Mucosa of rectum (tissue), 2 donors: Measurements from ENCODE around the gene C4orf50.

Experiments used
- H3K27ac ChIP-seq, 2 donors: one replicate each; pipeline ENCODE4 v1.7.0; 2013; ENCODE audit warnings: inconsistent platforms in 2 of 2, low read depth in 2 of 2, low read length in 2 of 2
- H3K27me3 ChIP-seq, 2 donors: one replicate each; pipeline ENCODE4 v1.7.0; 2013; ENCODE audit warnings: low read length in 2 of 2; ENCODE audit not compliant: control insufficient read depth in 2 of 2, insufficient read depth in 2 of 2
- H3K36me3 ChIP-seq, 2 donors: one replicate each; pipeline ENCODE4 v1.7.0; 2013; ENCODE audit warnings: low read length in 2 of 2; ENCODE audit not compliant: control insufficient read depth in 2 of 2, insufficient read depth in 2 of 2
- H3K4me1 ChIP-seq, 2 donors: one replicate each; pipeline ENCODE4 v1.7.0; 2013; ENCODE audit warnings: low read length in 2 of 2, mild to moderate bottlenecking in 1 of 2; ENCODE audit not compliant: control insufficient read depth in 2 of 2, insufficient read depth in 2 of 2
- H3K4me3 ChIP-seq, 2 donors: one replicate each; pipeline ENCODE4 v1.7.0; 2013; ENCODE audit warnings: low read length in 2 of 2
- H3K9ac ChIP-seq, 2 donors: one replicate each; pipeline ENCODE4 v1.7.0; 2013; ENCODE audit warnings: low read length in 2 of 2, low read depth in 1 of 2, mild to moderate bottlenecking in 1 of 2
- H3K9me3 ChIP-seq, 2 donors: one replicate each; pipeline ENCODE4 v1.7.0; 2013; ENCODE audit warnings: low read length in 2 of 2; ENCODE audit not compliant: control insufficient read depth in 2 of 2
- donor health status: healthy.
- donor health status: Normal muscosa, but diverticular disease.

Gene C4orf50

GRCh38 chr4:6018331-6018730 is at the start of gene C4orf50:
Gene C4orf50 (minus strand): TSS chr4:6018431.
- H3K9ac ChIP-seq, result no peak within 1 kb of the TSS
- no peak within 1 kb of the TSS for H3K27ac ChIP-seq
- H3K4me3 ChIP-seq, result no peak within 1 kb of the TSS
- peaks cover 0 to 1% of the 10 kb centered on the region in 2 donors for H3K27me3 ChIP-seq
- no peaks in the 10 kb centered on the region for H3K9me3 ChIP-seq
- no peaks in the 10 kb centered on the region for H3K36me3 ChIP-seq
- no peaks in the 10 kb centered on the region for H3K4me1 ChIP-seq

GRCh38 chr4:6065934-6066590 is 47.8 kb upstream of the C4orf50 start:
- Histone ChIP-seq H3K9me3 (no peaks in the 10 kb centered on the region), H3K27me3 (no peaks in the 10 kb centered on the region), H3K36me3 (no peaks in the 10 kb centered on the region), H3K4me3 (no peak overlapping the region), H3K27ac (no peak overlapping the region), H3K9ac (no peak overlapping the region), H3K4me1 (no peaks in the 10 kb centered on the region)

GRCh38 chr4:6065166-6065565 is 46.9 kb upstream of the C4orf50 start:
- no peak overlapping the region for H3K27ac ChIP-seq
- no peaks in the 10 kb centered on the region for H3K27me3 ChIP-seq
- H3K9me3 ChIP-seq, result peaks cover 0 to 3% of the 10 kb centered on the region in 2 donors
- H3K9ac ChIP-seq, result no peak overlapping the region
- no peaks in the 10 kb centered on the region for H3K36me3 ChIP-seq
- no peak overlapping the region for H3K4me3 ChIP-seq
- no peaks in the 10 kb centered on the region for H3K4me1 ChIP-seq

GRCh38 chr4:6064383-6064782 is 46.2 kb upstream of the C4orf50 start:
- Histone ChIP-seq H3K4me3 (no peak overlapping the region), H3K9ac (no peak overlapping the region), H3K27ac (no peak overlapping the region), H3K36me3 (no peaks in the 10 kb centered on the region), H3K27me3 (no peaks in the 10 kb centered on the region), H3K9me3 (peaks cover 0 to 4% of the 10 kb centered on the region in 2 donors), H3K4me1 (no peaks in the 10 kb centered on the region)

- H3K27ac ChIP-seq, result no peak overlapping the region
Measured at GRCh38 chr4:6063684-6064083, 45.5 kb upstream of the C4orf50 start.

GRCh38 chr4:6062133-6062532 is 43.9 kb upstream of the C4orf50 start:
- H3K27me3 ChIP-seq, result no peaks in the 10 kb centered on the region
- no peak overlapping the region for H3K9ac ChIP-seq
- H3K4me3 ChIP-seq, result no peak overlapping the region
- H3K36me3 ChIP-seq, result no peaks in the 10 kb centered on the region
- H3K9me3 ChIP-seq, result peaks cover 2 to 19% of the 10 kb centered on the region in 2 donors
- no peak overlapping the region for H3K27ac ChIP-seq
- no peaks in the 10 kb centered on the region for H3K4me1 ChIP-seq

More at GRCh38 chr4:6063684-6064083, 45.5 kb upstream of the C4orf50 start:
- Histone ChIP-seq H3K36me3 (no peaks in the 10 kb centered on the region), H3K9ac (no peak overlapping the region), H3K27me3 (no peaks in the 10 kb centered on the region), H3K4me3 (no peak overlapping the region), H3K9me3 (peaks cover 2 to 11% of the 10 kb centered on the region in 2 donors), H3K4me1 (no peaks in the 10 kb centered on the region)

- no peaks in the 10 kb centered on the region for H3K27me3 ChIP-seq
- H3K9ac ChIP-seq, result no peak overlapping the region
- peaks cover 2 to 19% of the 10 kb centered on the region in 2 donors for H3K9me3 ChIP-seq
- no peaks in the 10 kb centered on the region for H3K4me1 ChIP-seq
- no peaks in the 10 kb centered on the region for H3K36me3 ChIP-seq
- no peak overlapping the region for H3K27ac ChIP-seq
- H3K4me3 ChIP-seq, result no peak overlapping the region
Measured at GRCh38 chr4:6059375-6059805, 41.2 kb upstream of the C4orf50 start.

- no peak overlapping the region for H3K4me3 ChIP-seq
- no peak overlapping the region for H3K27ac ChIP-seq
- H3K9me3 ChIP-seq, result peaks cover 2 to 19% of the 10 kb centered on the region in 2 donors
- H3K36me3 ChIP-seq, result no peaks in the 10 kb centered on the region
- no peak overlapping the region for H3K9ac ChIP-seq
- H3K27me3 ChIP-seq, result no peaks in the 10 kb centered on the region
- no peaks in the 10 kb centered on the region for H3K4me1 ChIP-seq
Measured at GRCh38 chr4:6058531-6059374, 40.5 kb upstream of the C4orf50 start.

GRCh38 chr4:6056976-6057766 is 38.9 kb upstream of the C4orf50 start:
- Histone ChIP-seq H3K9me3 (peaks cover 2 to 19% of the 10 kb centered on the region in 2 donors), H3K27ac (no peak overlapping the region), H3K4me1 (no peaks in the 10 kb centered on the region), H3K36me3 (no peaks in the 10 kb centered on the region), H3K9ac (no peak overlapping the region), H3K27me3 (no peaks in the 10 kb centered on the region), H3K4me3 (no peak overlapping the region)

- Histone ChIP-seq H3K36me3 (no peaks in the 10 kb centered on the region), H3K27me3 (no peaks in the 10 kb centered on the region), H3K4me3 (no peak overlapping the region), H3K9ac (no peak overlapping the region), H3K9me3 (peaks cover 2 to 19% of the 10 kb centered on the region in 2 donors), H3K27ac (no peak overlapping the region), H3K4me1 (no peaks in the 10 kb centered on the region)
Measured at GRCh38 chr4:6055436-6055835, 37.2 kb upstream of the C4orf50 start.
